HG03039 (cell line): ENCODE results near the gene SLC7A1.

Source experiments
- ATAC-seq: cut with Tn5 transposase; IDR thresholded peaks from one replicate; pipeline ENCODE4 v1.9.1; 2021; ENCODE audit warnings: mild to moderate bottlenecking, moderate library complexity; ENCODE audit not compliant: unreplicated experiment

SLC7A1 gene

DNA sequence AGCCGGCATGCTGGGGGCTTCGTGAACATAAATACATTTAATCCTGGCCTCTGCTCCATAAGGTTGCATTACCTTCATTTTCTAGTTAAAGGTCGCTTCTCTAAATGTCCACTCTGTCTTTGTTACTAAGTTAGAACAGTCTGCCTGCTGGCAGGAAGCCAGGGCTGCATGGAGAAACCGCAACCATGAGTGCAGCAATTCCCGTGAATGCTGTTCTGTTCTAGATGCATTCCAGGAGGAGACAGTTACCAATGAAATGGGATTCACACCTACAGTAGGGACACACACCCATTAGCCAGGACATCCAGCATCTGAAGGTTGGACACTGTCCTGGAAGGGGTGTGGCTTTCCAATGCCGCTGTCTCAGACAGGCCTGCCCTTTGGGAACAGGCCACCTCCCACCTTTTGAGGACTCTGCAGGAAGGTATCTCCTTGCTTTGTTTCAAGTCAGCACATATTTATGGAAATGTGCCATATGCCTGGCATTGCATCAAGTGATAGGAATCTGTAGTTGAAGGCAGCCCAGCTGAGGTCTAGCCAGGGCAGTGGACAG lies 129.7 kb downstream of the SLC7A1 start:
- ATAC-seq, result no peak

DNA sequence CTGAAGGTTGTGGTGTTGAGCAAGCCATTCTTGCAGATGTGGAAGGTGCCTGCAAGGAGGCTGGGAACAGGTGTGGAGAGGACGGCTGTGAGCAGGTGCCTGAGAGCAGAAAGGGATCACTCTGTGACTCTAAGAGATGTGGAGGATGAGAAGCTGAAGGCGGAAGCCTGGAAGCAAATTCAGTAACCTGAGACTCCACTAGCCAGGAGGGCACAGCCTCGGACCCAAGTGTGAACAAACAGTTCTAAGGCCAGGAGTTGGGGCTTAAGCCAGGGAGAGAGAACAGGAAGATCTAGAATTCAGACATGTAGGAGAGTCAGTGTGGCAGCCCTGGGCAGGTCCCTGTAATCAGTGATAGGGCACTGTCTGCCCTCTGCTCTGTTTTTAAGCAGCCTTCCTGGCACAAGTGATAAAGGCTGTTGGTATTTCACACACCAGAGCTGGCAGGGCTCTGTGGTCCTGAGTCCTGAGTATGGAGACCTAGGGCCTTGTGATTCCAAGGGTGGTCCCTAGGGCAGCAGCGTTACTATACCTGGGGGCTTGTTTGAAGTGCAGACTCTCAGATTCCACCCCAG lies 131.3 kb downstream of the SLC7A1 start:
- ATAC-seq, result no peak

GRCh38 chr13:29459813-29460355 lies 135.6 kb downstream of the SLC7A1 start:
- ATAC-seq, result no peak
